ENCODE measurements around the gene NDST1. TPM values are rescaled to one million over a fixed set of nuclear protein-coding genes. Genes with fewer than 3 reads are reported as not detected.

NDST1 gene
- total RNA-seq, 1 donor, result 36.2 TPM

GRCh38 chr5:150600616-150601490 is 92.9 kb downstream of the NDST1 start:
- no peak for TF ChIP-seq CTCF (IDR thresholded peaks at IDR 0.05; ENCODE audit: insufficient read depth, low read length)
- H3K4me3 ChIP-seq (ENCODE audit: low read depth, low read length), result no peak overlapping the region
- no peak for DNase-seq (ENCODE audit: low read depth)

DNA sequence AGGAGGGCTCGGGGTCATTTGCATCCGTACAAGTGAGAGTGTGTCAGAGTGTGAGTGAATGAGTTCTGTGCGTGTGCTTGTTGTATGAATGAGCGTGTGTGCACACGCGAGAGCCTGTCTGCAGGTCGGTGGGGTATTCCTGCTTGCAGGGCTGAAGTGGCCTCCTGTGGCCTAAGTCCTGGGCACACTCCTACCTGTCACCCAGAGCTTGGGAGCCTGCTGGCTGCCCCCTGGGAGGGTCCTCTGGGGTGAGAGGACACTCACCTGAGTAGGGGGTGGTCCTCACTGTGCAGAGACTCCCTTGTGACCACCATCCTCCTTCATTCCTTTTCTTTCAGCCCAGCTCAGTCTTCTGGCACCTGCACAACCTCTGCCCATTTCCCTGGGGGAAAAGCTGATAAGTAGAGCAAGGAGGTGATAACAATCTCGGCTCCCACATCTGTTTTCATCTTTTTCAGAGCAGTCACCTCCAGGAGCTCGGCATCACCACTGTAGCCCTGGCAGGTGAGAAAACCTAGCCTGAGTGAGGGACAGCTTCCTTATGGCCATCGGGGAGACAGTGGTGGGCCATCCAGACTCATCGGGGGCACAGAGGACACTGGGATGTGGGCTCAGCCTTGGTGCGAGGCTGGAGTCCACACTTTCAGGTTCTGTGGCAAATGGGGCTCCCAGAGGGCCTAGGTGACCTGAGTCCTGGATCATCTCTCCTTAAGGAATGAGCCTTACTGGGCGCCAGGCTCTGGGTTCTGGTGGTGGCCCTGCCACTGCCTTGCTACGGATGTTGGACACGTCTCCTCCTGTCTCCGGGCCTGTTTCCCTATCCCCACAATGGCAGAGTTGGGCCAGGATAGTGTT is 93.8 kb downstream of the NDST1 start:
- H3K4me3 ChIP-seq (ENCODE audit: low read depth, low read length), result no peak overlapping the region
- DNase-seq (ENCODE audit: low read depth), result no peak
- TF ChIP-seq CTCF (IDR thresholded peaks at IDR 0.05; ENCODE audit: insufficient read depth, low read length), result no peak

DNA sequence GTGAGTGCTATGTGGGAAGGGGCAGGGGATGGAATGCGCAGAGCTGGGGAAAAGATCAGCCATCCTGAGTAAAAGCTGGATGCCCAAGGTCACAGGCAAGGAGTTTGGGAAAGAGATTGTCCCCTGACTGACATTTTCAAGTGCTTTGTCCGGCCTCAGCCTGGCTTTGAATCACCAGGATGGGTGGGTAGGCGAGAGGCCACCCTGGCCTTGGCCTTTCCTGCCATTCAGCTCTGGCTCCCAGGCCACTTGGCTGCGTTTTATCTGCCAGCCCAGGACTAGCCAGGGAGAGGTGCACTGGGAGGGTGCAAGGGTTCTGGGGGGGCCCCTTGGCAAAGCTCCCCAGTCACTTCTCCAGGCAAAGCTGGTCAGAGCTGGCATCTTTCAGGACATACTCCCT is 95.1 kb downstream of the NDST1 start:
- no peak for DNase-seq (ENCODE audit: low read depth)
- no peak for TF ChIP-seq CTCF (IDR thresholded peaks at IDR 0.05; ENCODE audit: insufficient read depth, low read length)

GRCh38 chr5:150603491-150603890 is 95.6 kb downstream of the NDST1 start:
- H3K4me3 ChIP-seq (ENCODE audit: low read depth, low read length), result no peak overlapping the region
- no peak for DNase-seq (ENCODE audit: low read depth)
- no peak for TF ChIP-seq CTCF (IDR thresholded peaks at IDR 0.05; ENCODE audit: insufficient read depth, low read length)

More for the DNA sequence above, 95.1 kb downstream of the NDST1 start:
- H3K4me3 ChIP-seq (ENCODE audit: low read depth, low read length), result no peak overlapping the region

DNA sequence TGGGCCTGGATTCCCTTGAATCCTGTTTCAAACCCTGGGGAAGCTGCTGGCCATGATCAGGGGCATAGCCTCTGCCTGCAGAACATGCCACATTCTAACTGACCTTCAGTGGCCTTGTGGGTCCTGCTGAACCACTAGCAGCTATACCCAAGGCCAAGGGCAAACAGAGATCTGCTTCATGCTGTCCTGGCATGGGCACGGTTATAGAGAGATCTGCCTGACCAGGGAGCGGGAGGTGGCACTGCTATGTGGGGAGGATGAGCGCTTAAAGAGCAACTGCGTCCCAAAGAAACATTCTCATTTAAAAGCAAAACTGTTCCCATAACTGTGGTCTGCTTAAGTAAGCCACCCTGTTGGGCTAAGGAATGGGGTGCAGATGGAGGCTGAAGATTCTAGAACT is 96.1 kb downstream of the NDST1 start:
- no peak overlapping the region for H3K4me3 ChIP-seq (ENCODE audit: low read depth, low read length)
- DNase-seq (ENCODE audit: low read depth), result no peak
- TF ChIP-seq CTCF (IDR thresholded peaks at IDR 0.05; ENCODE audit: insufficient read depth, low read length), result no peak

GRCh38 chr5:150604894-150605440 is 97.0 kb downstream of the NDST1 start:
- TF ChIP-seq CTCF (IDR thresholded peaks at IDR 0.05; ENCODE audit: insufficient read depth, low read length), result no peak
- DNase-seq (ENCODE audit: low read depth), result no peak
- no peak overlapping the region for H3K4me3 ChIP-seq (ENCODE audit: low read depth, low read length)
